Measurements from ENCODE around the gene BSG. TPM values are rescaled to one million over a fixed set of nuclear protein-coding genes. Genes with fewer than 3 reads are reported as not detected.

BSG gene
- total and polyA plus RNA-seq, 9 of the 15 experiments (the other 6 are each of a cell fraction or from before 2014, with no cell fraction given), result 4.6 to 495 (median 187) TPM

DNA sequence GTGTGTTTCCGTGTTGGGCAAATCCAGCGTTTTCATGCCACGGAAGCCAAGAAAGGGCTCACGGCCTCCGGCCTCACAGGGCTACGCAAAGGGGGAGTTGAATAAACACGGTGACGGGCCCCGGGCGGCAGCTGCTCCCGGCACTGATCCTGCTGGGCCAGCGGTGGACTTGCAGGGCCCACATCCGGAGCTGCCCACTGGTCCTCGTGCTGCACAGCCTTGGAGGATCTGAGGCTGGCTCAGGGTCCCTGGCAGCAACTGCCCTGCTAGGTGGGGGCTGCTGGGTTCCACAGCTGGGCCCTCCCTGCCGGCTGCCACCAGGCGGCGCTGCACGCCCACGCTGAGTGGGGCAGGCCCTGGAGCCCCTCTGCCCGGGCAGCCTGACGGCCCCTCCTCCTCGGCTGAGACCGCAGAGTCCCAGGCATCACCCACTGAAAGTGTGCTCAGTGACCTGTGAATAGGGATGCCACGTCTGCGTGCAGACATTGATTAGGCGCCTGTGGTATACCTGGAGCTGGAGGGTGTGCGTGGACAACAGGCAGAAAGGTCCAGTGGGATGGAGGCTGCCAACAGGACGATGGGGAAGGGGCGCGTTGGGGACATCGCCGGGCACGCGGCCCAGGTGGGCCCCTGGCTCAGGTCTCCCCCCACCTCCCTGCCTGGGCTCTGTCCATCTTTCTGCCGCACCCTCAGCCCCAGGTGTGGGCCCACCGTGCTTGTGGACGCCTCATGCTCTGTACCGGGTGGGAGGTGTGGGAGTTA lies 12.0 kb downstream of the BSG start (continued):
- TF ChIP-seq, protein P1, sequence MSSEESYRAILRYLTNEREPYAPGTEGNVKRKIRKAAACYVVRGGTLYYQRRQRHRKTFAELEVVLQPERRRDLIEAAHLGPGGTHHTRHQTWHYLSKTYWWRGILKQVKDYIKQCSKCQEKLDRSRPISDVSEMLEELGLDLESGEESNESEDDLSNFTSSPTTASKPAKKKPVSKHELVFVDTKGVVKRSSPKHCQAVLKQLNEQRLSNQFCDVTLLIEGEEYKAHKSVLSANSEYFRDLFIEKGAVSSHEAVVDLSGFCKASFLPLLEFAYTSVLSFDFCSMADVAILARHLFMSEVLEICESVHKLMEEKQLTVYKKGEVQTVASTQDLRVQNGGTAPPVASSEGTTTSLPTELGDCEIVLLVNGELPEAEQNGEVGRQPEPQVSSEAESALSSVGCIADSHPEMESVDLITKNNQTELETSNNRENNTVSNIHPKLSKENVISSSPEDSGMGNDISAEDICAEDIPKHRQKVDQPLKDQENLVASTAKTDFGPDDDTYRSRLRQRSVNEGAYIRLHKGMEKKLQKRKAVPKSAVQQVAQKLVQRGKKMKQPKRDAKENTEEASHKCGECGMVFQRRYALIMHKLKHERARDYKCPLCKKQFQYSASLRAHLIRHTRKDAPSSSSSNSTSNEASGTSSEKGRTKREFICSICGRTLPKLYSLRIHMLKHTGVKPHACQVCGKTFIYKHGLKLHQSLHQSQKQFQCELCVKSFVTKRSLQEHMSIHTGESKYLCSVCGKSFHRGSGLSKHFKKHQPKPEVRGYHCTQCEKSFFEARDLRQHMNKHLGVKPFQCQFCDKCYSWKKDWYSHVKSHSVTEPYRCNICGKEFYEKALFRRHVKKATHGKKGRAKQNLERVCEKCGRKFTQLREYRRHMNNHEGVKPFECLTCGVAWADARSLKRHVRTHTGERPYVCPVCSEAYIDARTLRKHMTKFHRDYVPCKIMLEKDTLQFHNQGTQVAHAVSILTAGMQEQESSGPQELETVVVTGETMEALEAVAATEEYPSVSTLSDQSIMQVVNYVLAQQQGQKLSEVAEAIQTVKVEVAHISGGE (CRISPR knock-in tag; IDR thresholded peaks at IDR 0.05), result no peak
- TF ChIP-seq, protein P2, sequence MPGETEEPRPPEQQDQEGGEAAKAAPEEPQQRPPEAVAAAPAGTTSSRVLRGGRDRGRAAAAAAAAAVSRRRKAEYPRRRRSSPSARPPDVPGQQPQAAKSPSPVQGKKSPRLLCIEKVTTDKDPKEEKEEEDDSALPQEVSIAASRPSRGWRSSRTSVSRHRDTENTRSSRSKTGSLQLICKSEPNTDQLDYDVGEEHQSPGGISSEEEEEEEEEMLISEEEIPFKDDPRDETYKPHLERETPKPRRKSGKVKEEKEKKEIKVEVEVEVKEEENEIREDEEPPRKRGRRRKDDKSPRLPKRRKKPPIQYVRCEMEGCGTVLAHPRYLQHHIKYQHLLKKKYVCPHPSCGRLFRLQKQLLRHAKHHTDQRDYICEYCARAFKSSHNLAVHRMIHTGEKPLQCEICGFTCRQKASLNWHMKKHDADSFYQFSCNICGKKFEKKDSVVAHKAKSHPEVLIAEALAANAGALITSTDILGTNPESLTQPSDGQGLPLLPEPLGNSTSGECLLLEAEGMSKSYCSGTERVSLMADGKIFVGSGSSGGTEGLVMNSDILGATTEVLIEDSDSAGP (CRISPR knock-in tag; IDR thresholded peaks at IDR 0.05), result no peak
- no peak for TF ChIP-seq POLR3A (IDR thresholded peaks at IDR 0.05; ENCODE audit: borderline replicate concordance, extremely low read depth, insufficient read depth, insufficient read length)
- peak; percentile 83 for TF ChIP-seq RB1 (IDR thresholded peaks at IDR 0.05; ENCODE audit: low read depth)
- TF ChIP-seq SMC3 (conservative IDR thresholded peaks at IDR 0.05; ENCODE audit: insufficient read depth, low read depth, low read length), result peak; percentile 63
- TF ChIP-seq, protein P3, sequence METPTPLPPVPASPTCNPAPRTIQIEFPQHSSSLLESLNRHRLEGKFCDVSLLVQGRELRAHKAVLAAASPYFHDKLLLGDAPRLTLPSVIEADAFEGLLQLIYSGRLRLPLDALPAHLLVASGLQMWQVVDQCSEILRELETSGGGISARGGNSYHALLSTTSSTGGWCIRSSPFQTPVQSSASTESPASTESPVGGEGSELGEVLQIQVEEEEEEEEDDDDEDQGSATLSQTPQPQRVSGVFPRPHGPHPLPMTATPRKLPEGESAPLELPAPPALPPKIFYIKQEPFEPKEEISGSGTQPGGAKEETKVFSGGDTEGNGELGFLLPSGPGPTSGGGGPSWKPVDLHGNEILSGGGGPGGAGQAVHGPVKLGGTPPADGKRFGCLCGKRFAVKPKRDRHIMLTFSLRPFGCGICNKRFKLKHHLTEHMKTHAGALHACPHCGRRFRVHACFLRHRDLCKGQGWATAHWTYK (CRISPR knock-in tag; IDR thresholded peaks at IDR 0.05), result peak; percentile 49; the same call in 1 of the 2 replicates
- TF ChIP-seq MAFF (IDR thresholded peaks at IDR 0.05; ENCODE audit: low read length), result no peak
- TF ChIP-seq HDAC2 (IDR thresholded peaks at IDR 0.05), result no peak
- TF ChIP-seq CHD1 (IDR thresholded peaks at IDR 0.05; ENCODE audit: low read length), result no peak
- no peak for TF ChIP-seq ZNF174 (CRISPR knock-in tag; IDR thresholded peaks at IDR 0.05)
- TF ChIP-seq, protein P4, sequence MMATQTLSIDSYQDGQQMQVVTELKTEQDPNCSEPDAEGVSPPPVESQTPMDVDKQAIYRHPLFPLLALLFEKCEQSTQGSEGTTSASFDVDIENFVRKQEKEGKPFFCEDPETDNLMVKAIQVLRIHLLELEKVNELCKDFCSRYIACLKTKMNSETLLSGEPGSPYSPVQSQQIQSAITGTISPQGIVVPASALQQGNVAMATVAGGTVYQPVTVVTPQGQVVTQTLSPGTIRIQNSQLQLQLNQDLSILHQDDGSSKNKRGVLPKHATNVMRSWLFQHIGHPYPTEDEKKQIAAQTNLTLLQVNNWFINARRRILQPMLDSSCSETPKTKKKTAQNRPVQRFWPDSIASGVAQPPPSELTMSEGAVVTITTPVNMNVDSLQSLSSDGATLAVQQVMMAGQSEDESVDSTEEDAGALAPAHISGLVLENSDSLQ (IDR thresholded peaks at IDR 0.05), result no peak
- TF ChIP-seq, protein P5, sequence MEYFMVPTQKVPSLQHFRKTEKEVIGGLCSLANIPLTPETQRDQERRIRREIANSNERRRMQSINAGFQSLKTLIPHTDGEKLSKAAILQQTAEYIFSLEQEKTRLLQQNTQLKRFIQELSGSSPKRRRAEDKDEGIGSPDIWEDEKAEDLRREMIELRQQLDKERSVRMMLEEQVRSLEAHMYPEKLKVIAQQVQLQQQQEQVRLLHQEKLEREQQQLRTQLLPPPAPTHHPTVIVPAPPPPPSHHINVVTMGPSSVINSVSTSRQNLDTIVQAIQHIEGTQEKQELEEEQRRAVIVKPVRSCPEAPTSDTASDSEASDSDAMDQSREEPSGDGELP (CRISPR knock-in tag; IDR thresholded peaks at IDR 0.05; ENCODE audit: borderline replicate concordance), result peak; percentile 89
- no peak for TF ChIP-seq JUND (IDR thresholded peaks at IDR 0.05; ENCODE audit: borderline replicate concordance, low read depth, low read length)
- TF ChIP-seq JUND (tag; IDR thresholded peaks at IDR 0.05; ENCODE audit: borderline replicate concordance, low read depth, low read length), result no peak; the same call in 2 of the 3 replicates
- TF ChIP-seq, protein P6, sequence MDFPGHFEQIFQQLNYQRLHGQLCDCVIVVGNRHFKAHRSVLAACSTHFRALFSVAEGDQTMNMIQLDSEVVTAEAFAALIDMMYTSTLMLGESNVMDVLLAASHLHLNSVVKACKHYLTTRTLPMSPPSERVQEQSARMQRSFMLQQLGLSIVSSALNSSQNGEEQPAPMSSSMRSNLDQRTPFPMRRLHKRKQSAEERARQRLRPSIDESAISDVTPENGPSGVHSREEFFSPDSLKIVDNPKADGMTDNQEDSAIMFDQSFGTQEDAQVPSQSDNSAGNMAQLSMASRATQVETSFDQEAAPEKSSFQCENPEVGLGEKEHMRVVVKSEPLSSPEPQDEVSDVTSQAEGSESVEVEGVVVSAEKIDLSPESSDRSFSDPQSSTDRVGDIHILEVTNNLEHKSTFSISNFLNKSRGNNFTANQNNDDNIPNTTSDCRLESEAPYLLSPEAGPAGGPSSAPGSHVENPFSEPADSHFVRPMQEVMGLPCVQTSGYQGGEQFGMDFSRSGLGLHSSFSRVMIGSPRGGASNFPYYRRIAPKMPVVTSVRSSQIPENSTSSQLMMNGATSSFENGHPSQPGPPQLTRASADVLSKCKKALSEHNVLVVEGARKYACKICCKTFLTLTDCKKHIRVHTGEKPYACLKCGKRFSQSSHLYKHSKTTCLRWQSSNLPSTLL (IDR thresholded peaks at IDR 0.05), result no peak
- TF ChIP-seq CBFA2T3 (IDR thresholded peaks at IDR 0.05), result 0 out of 2 replicates have a peak, but pooled peaks have one; percentile 15
